Activated naive CD4-positive, alpha-beta T cell treated with anti-CD3 and anti-CD28 coated beads for 36 hours (primary cell): ENCODE measurements around the gene DBN1. TPM values are rescaled to one million over a fixed set of nuclear protein-coding genes. Genes with fewer than 3 reads are reported as not detected.

Experiments used
- CTCF ChIA-PET: fragments of 350-600 bp; sonication (Branson Sonifier 250); formaldehyde crosslinking; loops from one replicate; lab custom pipeline; 2021; ENCODE audit warnings: antibody characterized with exemption; lab: Charles Lee
- DNase-seq: peaks from one replicate; pipeline ENCODE4 v3.0.0-alpha.2; 2020
- H3K27ac Mint-ChIP-seq: one replicate; pipeline ENCODE4 v1.8.0; 2021; ENCODE audit warnings: mild to moderate bottlenecking, mixed read lengths
- H3K27me3 Mint-ChIP-seq: one replicate; pipeline ENCODE4 v1.8.0; 2021; ENCODE audit warnings: low read depth, mixed read lengths
- H3K36me3 Mint-ChIP-seq: one replicate; pipeline ENCODE4 v1.8.0; 2021; ENCODE audit warnings: low read depth, mixed read lengths
- H3K4me1 Mint-ChIP-seq: one replicate; pipeline ENCODE4 v1.8.0; 2021; ENCODE audit warnings: low read depth, mixed read lengths
- H3K4me3 Mint-ChIP-seq: one replicate; pipeline ENCODE4 v1.8.0; 2021; ENCODE audit warnings: mild to moderate bottlenecking, moderate library complexity, mixed read lengths
- H3K9me3 Mint-ChIP-seq: one replicate; pipeline ENCODE4 v1.8.0; 2021; ENCODE audit warnings: mixed read lengths
- intact Hi-C: fragments of 100-400 bp; cut with micrococcal nuclease; formaldehyde crosslinking; loops from one replicate; pipeline ENCODE4 v1.15.1; 2023
- total RNA-seq, 2 experiments: library from RNA; stranded (reverse); gene quantifications; one replicate each; pipeline ENCODE4 v1.2.3, GENCODE V29; 2021

Gene DBN1
- total RNA-seq, 2 experiments from 2014 or later = 20.8 to 22.4 TPM

DNA sequence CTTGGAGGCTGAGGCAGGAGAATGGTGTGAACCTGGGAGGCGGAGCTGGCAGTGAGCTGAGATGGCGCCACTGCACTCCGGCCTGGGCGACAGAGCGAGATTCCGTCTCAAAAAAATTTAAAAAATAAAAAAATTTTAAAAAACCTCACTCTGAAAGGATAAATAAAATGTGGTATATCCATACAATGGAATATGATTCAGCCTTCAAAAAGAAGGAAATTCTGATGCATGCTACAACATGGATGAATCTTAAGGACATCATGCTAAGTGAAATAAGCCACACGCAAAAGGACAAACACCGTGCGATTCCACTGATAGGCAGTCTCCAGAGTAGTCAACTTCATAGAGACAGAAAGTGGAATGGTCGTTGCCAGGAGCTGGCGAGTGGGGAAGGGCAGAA lies 8.4 kb downstream of the DBN1 start:
- no peak overlapping the region for H3K27ac Mint-ChIP-seq
- no peak for DNase-seq
- intact Hi-C loops = no loop called here
- H3K27me3 Mint-ChIP-seq = no peaks in the 10 kb centered on the region
- no peak overlapping the region for H3K4me3 Mint-ChIP-seq
- H3K9me3 Mint-ChIP-seq = no peaks in the 10 kb centered on the region
- peaks cover 2% of the 10 kb centered on the region for H3K36me3 Mint-ChIP-seq
- peaks cover 13% of the 10 kb centered on the region for H3K4me1 Mint-ChIP-seq
- CTCF ChIA-PET = interaction anchor here (0.7 to 1.8 kb wide), 3 partner anchors 9 to 74 kb away, joined by 3 to 6 read pairs (median 5); no protein-coding TSS in a partner anchor

DNA sequence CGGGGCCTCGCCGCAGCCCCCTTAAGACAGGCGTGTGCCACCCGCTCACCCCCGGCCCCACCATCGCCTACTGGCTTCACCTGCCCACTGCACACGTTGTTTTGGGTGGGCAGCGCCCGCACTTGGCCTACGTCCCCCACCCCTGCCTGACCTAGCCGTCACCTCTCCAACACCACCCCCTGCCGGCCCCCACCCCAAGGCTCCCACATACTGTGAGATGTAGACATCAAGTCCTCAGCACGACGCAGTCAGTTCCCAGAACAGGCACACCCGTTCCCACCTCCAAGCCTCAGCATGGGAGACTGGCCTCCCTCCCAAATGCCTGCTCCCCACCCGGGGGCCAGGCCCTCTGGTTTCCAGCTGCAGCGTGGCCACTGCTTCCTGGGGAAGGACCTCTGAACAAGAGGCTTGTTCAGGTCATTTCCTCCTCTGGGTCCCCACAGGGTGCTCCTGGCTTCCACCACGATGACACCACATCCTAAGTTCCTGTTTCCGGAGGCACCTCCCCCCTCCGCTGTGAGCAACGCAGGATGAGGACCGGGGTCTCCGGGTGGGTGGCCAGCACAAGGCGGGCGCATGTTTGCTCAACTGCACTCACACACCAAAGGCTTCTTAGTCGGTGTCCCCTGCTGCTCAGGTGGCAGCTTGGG lies 11.3 kb downstream of the DBN1 start:
- DNase-seq = no peak
- CTCF ChIA-PET = interaction anchor here (1.3 to 2.6 kb wide), 3 partner anchors 7 to 72 kb away, joined by 5 to 10 read pairs (median 7); no protein-coding TSS in a partner anchor
- Mint-ChIP-seq H3K27me3 (no peaks in the 10 kb centered on the region), H3K4me3 (peak overlapping the region; percentile 24), H3K36me3 (peaks cover 2% of the 10 kb centered on the region), H3K27ac (no peak overlapping the region), H3K4me1 (peaks cover 16% of the 10 kb centered on the region), H3K9me3 (no peaks in the 10 kb centered on the region)
- intact Hi-C loops = no loop called here

DNA sequence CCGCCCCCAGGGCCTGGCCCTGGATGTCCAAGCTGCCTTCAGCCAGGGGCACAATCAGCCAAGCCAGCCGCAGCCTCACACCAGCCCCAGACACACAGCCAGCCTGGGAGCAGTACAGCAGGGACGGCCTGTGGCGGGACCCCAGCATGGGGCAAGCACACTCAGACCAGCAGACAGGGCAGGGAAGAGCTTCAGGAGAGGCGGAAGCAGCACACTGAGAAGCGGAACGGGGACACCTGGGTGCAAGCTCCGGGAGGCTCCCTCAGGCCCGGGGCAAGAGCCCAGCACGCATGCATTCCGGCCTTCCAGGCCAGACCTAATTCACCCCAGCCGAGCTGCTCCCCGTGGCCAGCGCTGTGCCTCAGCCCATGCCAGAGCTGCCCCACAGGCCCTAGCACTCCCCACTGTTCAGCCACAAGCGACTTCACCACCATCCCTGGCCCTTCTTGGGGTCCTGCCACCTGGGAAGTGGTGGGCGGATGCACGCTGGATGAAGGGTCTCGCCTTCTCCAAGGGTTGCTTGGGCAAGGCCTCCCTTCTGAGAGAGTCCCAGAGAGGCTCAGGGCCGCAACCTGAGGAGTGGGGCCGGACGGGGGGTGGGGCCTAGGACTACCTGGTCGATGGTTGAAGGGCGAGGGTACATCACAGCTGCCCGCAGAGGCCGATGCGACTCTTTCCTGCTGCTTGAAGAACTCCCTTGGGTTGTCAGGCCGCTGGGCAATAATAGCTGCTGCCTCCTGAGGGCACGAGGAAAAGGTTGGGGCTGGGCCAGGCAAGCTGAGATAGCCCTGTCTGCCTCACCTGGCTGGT lies 13.4 kb downstream of the DBN1 start:
- Mint-ChIP-seq H3K9me3 (no peaks in the 10 kb centered on the region), H3K27me3 (no peaks in the 10 kb centered on the region), H3K4me3 (no peak overlapping the region), H3K4me1 (peaks cover 18% of the 10 kb centered on the region), H3K36me3 (no peaks in the 10 kb centered on the region), H3K27ac (no peak overlapping the region)
- CTCF ChIA-PET = interaction anchor here (0.9 to 1.2 kb wide), 3 partner anchors 40 to 69 kb away, joined by 4 read pairs; no protein-coding TSS in a partner anchor
- intact Hi-C loops = no loop called here
- no peak for DNase-seq

DNA sequence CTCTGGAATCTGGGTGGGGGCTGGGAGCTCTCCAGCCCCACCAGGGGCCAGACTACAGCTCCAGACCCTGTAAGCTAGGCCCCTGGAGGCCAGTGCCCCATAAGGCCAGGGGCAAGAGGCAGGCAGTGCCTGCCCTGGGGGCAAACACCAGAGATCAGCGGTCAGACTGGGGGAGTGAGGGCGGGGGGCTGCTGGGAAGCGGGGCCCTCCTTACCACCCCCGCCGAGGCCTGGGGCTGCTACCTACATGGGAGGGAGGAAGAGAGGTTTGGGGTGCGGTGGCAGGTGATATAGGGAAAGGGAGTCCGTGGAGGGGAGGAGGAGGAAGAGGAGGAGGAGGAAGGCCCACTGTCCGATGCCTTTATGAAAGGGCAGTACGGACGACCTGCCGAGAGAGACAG lies 14.1 kb downstream of the DBN1 start:
- DNase-seq = no peak
- H3K4me1 Mint-ChIP-seq = peaks cover 18% of the 10 kb centered on the region
- no peaks in the 10 kb centered on the region for H3K36me3 Mint-ChIP-seq
- H3K27ac Mint-ChIP-seq = no peak overlapping the region
- CTCF ChIA-PET = interaction anchor here (1.2 kb wide), 1 partner anchor 69 kb away, joined by 4 read pairs; no protein-coding TSS in a partner anchor
- no peaks in the 10 kb centered on the region for H3K9me3 Mint-ChIP-seq
- H3K27me3 Mint-ChIP-seq = no peaks in the 10 kb centered on the region
- intact Hi-C loops = no loop called here
- H3K4me3 Mint-ChIP-seq = no peak overlapping the region

DNA sequence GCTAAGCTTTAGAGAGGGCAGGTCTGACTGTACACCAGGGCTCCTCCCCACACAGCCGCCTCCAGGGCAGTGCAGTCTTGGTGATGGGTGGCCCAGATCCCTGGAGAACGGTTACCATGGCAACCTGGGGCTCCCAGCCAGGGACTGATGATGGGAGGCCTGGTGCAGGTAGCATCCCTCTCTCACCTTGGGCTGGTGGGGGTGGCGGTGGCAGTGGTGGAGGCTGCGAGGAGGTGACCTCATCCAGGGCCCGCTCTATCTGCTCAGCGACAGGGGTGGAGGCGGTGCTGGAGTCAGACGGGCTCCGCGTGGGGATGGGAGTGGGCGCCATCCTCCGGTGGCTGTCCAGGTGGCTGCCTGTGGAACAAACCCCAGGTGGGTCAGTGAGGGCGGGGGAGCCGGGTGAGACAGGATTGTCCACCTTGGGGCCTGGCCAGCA lies 14.5 kb downstream of the DBN1 start:
- no peaks in the 10 kb centered on the region for H3K27me3 Mint-ChIP-seq
- DNase-seq = no peak
- intact Hi-C loops = no loop called here
- no peaks in the 10 kb centered on the region for H3K9me3 Mint-ChIP-seq
- no peak overlapping the region for H3K4me3 Mint-ChIP-seq
- peaks cover 19% of the 10 kb centered on the region for H3K4me1 Mint-ChIP-seq
- no peaks in the 10 kb centered on the region for H3K36me3 Mint-ChIP-seq
- CTCF ChIA-PET = interaction anchor here (1.2 kb wide), 1 partner anchor 68 kb away, joined by 4 read pairs; no protein-coding TSS in a partner anchor
- H3K27ac Mint-ChIP-seq = no peak overlapping the region

DNA sequence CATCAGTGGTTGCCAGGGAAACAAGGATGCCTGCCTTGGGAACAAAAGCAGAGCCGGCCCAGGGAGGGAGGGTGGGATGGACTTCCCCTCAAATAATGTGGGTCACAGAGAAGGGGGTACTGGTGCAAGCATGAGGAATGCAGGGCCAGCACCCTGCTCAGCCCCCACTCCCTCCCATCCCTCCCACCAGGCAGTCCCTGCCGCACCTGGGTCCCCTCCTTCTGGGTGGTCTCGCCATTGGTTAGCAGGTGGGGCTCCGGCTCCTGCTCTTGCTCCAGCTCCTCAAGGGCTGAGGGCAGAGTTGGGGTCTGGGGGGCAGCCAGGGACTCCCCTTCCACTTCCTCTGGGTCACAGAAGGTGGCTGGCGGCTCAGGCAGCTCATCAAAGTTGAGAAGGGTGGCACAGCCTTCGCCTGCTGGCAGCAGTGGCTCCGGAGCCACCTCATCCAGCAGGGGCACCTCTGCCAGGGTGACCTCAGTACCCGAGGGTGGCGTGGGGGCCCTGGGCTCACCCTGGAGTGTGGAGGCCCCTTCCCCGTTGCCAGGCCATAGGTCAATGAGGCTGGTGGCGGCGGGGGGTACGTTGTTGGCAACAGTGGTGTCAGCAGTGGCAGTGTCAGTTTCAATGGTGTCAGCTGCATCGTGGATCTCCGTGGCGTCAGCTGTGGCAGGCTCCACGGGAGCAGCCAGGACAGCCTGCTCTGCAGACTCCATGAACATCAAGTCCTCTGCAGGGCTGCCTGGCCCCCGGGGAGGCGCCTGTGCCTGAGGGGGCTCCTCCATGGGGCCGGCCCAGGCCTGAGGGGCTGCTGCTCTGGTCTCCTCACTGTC lies 15.4 kb downstream of the DBN1 start:
- peaks cover 26% of the 10 kb centered on the region for H3K4me1 Mint-ChIP-seq
- H3K36me3 Mint-ChIP-seq = no peaks in the 10 kb centered on the region
- intact Hi-C loops = loop anchor here (2.0 kb wide), 1 partner anchor 21 kb away; no protein-coding TSS in a partner anchor
- no peaks in the 10 kb centered on the region for H3K9me3 Mint-ChIP-seq
- H3K27me3 Mint-ChIP-seq = no peaks in the 10 kb centered on the region
- CTCF ChIA-PET = interaction anchor here (0.6 to 7.1 kb wide), 14 partner anchors 13 to 145 kb away, joined by 3 to 125 read pairs (median 6); partner anchors contain the start of gene PRR7
- H3K4me3 Mint-ChIP-seq = no peak overlapping the region
- no peak overlapping the region for H3K27ac Mint-ChIP-seq
- no peak for DNase-seq

DNA sequence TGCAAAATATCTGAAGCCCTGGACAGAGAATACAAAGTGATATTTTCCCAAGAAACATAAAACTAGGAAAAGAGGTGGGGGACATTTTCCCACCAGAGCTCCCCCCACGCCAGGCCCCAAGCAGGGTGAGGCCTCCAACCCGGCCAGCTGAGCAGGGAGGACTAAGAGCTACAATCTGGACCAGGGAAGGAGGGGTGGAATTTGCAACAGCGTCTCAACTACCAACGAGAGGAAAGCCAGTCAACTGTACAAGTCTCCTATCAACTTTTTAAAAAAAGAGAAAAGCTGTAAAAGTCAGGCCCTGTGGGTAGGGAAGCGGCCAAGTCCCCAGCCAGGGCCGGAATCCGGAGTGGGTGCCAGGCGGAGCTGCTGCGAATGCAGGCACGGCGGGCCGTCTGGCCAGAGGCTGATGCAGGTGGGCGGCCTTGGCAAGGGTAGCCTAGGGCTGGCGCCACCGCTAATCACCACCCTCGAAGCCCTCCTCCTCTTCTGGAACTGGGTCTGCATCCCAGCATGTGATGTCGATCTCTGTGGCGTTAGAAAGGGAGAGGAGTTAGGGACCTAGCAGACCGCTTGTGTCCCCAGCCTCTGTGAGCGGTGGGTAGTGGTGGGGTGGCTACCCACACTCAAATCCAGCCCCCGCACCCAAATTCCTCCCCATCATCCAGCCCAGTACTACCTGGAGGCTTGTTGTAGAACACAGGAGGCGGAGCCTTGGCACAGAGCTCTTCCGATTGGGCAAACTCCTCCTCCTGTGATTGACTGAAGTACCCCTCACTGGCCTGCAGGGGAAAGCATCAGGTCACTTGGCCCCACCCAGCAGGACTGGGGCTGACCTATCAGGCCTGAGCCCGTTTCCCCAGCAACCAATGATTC lies 16.2 kb downstream of the DBN1 start:
- Mint-ChIP-seq H3K9me3 (no peaks in the 10 kb centered on the region), H3K36me3 (no peaks in the 10 kb centered on the region), H3K4me1 (peaks cover 23% of the 10 kb centered on the region), H3K27me3 (no peaks in the 10 kb centered on the region), H3K27ac (no peak overlapping the region), H3K4me3 (peak overlapping the region; percentile 29)
- intact Hi-C loops = loop anchor here (1.0 to 2.0 kb wide), 3 partner anchors 22 to 343 kb away; partner anchors contain the start of gene PDLIM7
- DNase-seq = peak; percentile 45
- CTCF ChIA-PET = interaction anchor here (0.6 to 7.1 kb wide), 25 partner anchors 13 to 342 kb away, joined by 3 to 125 read pairs (median 4); partner anchors contain the start of genes PDLIM7, PRR7 and SLC34A1

DNA sequence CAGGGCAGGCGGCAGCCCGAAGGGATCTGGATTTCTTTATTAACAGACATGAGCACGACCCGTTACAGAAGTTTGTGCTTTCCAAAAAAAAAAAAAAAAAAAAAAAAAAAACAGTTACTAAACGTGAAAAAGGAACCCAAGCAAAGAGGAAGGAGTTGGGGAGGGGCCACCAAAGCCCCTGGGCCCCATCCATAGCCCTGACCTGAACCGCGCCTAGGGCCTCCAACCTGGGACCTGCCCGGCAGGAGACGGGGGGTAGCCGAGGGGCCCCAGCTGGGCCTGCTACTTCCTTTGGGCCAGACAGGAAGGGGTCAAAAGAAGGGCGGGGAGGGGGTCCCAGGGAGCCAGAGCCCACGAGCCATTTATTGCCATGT lies 16.9 kb downstream of the DBN1 start:
- H3K27ac Mint-ChIP-seq = no peak overlapping the region
- CTCF ChIA-PET = interaction anchor here (0.6 to 7.1 kb wide), 19 partner anchors 12 to 242 kb away, joined by 3 to 125 read pairs (median 5); partner anchors contain the start of genes PDLIM7, PRR7 and SLC34A1
- intact Hi-C loops = loop anchor here (1.0 to 2.0 kb wide), 3 partner anchors 22 to 342 kb away; partner anchors contain the start of gene PDLIM7

DNA sequence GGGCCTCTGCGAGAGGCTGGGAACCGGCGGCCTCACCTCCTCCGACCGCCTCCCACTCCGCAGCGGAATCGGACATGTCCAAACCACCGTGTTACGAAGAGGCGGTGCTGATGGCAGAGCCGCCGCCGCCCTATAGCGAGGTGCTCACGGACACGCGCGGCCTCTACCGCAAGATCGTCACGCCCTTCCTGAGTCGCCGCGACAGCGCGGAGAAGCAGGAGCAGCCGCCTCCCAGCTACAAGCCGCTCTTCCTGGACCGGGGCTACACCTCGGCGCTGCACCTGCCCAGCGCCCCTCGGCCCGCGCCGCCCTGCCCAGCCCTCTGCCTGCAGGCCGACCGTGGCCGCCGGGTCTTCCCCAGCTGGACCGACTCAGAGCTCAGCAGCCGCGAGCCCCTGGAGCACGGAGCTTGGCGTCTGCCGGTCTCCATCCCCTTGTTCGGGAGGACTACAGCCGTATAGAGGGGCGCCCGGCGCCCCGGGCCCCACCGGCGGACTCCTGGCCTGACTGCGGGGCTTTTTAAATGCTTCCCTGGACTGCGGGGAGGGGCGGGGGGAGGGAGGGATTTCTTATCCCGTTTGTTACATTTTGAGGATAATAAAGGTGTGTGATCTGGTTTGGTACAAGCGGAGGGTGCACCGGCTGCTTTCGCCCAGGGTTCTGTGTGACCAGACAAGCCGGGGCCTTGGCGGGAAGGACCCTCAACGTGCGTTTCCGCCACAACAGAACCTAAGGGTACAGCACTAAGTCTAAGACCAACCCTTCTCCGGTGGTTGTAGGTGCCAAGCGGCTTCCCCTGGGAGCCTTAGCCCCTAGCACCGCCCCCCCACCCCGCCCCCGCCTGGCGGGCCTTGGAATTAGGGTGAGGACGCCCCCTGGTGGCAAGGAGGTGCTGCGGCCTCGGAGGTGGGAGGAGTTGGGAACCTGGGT lies 17.5 kb downstream of the DBN1 start:
- CTCF ChIA-PET = interaction anchor here (0.7 to 7.1 kb wide), 36 partner anchors 7 to 918 kb away, joined by 3 to 161 read pairs (median 5); partner anchors contain the start of genes F12, GRK6, LMAN2 and PDLIM7
- peak overlapping the region; percentile 82 for H3K27ac Mint-ChIP-seq
- intact Hi-C loops = loop anchor here (1.0 to 2.0 kb wide), 5 partner anchors 22 to 342 kb away; partner anchors contain the start of gene PDLIM7

More for the DNA sequence above, 16.9 kb downstream of the DBN1 start:
- DNase-seq = no peak
- Mint-ChIP-seq H3K4me3 (peak overlapping the region; percentile 79), H3K9me3 (no peaks in the 10 kb centered on the region), H3K36me3 (no peaks in the 10 kb centered on the region), H3K27me3 (no peaks in the 10 kb centered on the region), H3K4me1 (peaks cover 23% of the 10 kb centered on the region)

More for the DNA sequence above, 17.5 kb downstream of the DBN1 start:
- no peaks in the 10 kb centered on the region for H3K27me3 Mint-ChIP-seq
- peak; percentile 98 for DNase-seq
- peak overlapping the region; percentile 79 for H3K4me3 Mint-ChIP-seq
- H3K9me3 Mint-ChIP-seq = no peaks in the 10 kb centered on the region
- H3K36me3 Mint-ChIP-seq = no peaks in the 10 kb centered on the region
- H3K4me1 Mint-ChIP-seq = peaks cover 20% of the 10 kb centered on the region
